G401.6 (cell line): ENCODE data around the gene ZNF483.
"Not testable (repeated sequence)": the region's sequence is repeated elsewhere in the genome, so short reads cannot be mapped to it uniquely, and the experiment has no call there.

Source experiments
- FAIRE-seq: peaks from 2 replicates; lab custom pipeline; 2012; peaks lifted over from hg19 to GRCh38; lab: Jason Lieb, UNC

The ZNF483 gene

DNA sequence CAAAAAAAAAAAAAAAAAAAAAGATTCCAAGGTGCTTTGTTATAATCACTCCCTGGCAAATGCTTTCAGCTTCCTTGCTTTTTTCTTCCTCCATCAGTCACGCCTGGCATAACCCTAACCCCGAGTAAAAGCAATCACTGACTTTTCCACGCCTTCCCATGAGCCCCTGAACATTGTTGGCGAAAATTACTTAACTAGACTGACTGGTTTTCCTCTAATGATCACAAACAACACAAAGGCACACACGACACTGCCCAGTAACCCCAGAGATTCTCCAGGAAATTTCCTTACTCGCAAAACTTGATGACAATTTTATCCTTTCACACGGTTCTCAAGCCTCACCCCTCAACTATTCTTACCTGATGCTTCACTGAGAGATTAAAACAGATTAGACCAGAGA, 85.9 kb downstream of the ZNF483 start:
- no peak for FAIRE-seq

DNA sequence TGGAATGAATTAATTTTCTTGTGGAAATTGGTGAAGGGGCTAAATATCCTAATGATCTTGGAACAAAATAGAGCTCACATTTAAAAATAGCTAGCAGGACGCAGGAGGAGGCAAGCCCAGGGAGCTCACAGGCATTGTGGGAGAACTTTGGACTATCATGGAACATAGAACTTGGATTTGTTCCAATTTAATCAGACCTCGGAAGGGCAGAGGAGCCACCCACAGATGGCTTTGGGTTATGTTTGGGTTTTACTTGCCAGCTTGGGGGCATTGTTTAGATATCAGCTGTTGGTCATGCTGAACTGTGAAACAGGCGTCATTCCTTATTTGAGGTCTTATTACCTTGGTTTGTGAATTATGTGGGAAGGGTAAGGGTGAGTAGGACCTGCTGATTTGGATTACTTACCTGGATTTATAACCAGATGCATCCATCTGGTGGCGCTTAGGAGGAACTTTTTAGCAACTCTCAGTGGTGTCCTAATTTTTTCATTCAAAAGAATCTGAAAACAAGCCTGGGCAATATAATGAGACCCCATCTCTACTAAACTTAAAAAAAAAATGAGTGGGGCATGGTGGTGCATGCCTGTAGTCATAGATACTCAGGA, 88.6 kb downstream of the ZNF483 start:
- no peak for FAIRE-seq

DNA sequence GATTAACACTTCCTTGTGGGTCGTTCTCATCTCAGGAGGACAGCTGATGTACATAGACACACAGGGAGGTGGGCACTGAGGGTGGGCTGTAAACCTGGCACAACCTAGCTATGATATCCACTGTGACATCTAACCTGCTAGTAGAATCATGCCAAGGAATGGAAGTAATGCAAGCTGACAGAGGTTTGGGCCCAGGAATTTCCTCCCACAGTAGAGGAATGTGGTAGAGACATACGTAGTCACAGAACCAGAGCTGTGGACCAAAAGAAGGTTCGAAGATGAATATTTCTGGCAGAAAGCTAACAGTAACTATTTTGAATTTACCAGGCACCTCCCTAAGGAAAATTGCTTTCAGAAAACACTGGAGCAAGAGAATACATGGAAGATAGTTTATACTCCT, 90.9 kb downstream of the ZNF483 start:
- no peak for FAIRE-seq

DNA sequence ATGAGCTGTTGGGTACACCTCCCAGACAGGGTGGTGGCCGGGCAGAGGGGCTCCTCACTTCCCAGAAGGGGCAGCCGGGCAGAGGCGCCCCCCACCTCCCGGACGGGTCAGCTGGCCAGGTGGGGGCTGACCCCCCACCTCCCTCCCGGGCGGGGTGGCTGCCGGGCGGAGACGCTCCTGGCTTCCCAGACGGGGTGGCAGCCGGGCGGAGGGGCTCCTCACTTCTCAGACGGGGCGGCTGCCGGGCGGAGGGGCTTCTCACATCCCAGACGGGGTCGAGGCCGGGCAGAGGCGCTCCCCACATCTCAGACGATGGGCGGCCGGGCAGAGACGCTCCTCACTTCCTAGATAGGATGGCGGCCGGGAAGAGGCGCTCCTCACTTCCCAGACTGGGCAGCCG, 92.4 kb downstream of the ZNF483 start:
- FAIRE-seq: not testable (repeated sequence)

DNA sequence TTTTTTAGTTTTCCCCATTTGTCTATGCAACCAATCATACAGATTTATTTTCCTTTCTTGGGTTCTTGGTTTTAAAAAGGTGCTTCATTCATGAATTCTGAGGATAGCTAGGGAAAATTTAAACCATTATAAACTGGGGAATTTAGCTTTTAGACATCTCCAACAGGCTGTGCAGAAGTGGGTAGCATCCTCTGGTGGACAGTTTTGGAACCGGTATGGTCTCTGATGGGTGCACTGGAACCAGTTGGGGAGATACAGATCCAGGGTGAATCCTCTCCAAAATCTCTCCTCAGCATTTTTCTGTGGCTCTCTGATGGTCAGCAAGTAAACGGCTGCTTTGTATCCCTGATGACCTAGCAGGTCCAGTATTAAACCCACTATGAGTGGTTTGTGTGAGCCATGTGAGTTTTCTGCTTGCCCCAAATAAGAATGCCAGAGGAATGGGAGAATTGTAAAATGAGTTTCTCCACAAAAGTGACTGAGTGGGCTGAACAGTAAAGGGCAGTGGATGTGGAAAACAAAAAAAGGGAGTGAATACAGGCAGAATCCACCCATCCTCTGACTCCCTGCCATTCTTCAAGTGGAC, 97.0 kb downstream of the ZNF483 start:
- no peak for FAIRE-seq

DNA sequence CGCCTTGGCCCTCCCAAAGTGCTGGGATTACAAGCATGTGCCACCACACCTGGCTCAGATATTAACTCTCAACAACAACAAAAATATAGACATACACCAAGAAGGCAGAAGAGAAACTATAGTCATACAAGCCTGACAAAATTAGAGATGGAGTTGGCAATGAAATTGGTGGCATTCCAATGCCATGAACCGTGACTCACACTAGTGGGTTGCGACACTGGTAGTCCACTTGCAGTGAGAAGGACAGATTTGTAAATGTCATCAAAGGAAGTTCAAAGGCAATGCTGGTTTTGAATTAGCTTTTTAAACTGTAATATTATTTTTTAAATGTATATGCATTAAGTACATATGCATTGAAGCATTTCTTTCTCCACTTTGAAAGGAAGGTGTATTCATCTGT, 97.6 kb downstream of the ZNF483 start:
- no peak for FAIRE-seq
